AG09319 (cell line): ENCODE results near the gene ZBTB42.

ENCODE experiments used
- DNase-seq: peaks from one replicate; pipeline ENCODE4 v3.0.0-alpha.2; 2010; ENCODE audit warnings: low read depth; ENCODE audit errors: extremely low read depth
- TF ChIP-seq, protein P1 (sequence below): IDR thresholded peaks from 2 replicates; pipeline ENCODE4 v1.5.1; 2011; ENCODE audit warnings: low read depth, mild to moderate bottlenecking, inconsistent platforms, low read length, moderate library complexity

Gene ZBTB42

DNA sequence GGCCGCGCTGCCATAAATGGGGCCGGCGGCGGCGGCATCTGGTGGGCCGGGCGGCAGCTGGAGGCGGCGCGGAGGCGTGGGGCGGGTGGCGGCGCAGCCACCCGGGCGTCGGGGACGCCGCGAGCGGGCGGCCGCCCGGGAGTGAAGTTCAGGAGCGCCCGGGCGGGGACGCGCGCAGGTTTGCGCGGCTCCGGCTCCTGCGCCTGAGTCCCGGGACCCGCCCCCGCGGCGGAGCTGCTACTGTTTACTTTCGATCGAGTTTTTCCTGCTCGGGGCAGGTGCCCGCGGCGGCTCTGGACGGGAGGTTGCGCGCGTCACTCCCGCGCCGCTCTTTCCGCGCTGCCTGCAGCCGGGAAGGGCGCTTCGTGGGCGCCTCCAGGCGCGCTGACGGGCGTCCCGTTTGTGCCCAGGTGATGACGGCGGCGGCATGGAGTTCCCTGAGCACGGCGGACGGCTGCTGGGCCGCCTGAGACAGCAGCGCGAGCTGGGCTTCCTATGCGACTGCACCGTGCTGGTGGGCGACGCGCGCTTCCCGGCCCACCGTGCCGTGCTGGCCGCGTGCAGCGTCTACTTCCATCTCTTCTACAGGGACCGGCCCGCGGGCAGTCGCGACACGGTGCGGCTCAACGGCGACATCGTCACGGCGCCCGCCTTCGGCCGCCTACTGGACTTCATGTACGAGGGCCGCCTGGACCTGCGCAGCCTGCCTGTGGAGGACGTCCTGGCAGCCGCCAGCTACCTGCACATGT is at the start of gene ZBTB42:
TSS of gene ZBTB42 (plus strand) at position 331 of the 749 bp plus-strand sequence. CDS start at position 428, 97 bp downstream.
- no peak for DNase-seq
- TF ChIP-seq, protein P1, sequence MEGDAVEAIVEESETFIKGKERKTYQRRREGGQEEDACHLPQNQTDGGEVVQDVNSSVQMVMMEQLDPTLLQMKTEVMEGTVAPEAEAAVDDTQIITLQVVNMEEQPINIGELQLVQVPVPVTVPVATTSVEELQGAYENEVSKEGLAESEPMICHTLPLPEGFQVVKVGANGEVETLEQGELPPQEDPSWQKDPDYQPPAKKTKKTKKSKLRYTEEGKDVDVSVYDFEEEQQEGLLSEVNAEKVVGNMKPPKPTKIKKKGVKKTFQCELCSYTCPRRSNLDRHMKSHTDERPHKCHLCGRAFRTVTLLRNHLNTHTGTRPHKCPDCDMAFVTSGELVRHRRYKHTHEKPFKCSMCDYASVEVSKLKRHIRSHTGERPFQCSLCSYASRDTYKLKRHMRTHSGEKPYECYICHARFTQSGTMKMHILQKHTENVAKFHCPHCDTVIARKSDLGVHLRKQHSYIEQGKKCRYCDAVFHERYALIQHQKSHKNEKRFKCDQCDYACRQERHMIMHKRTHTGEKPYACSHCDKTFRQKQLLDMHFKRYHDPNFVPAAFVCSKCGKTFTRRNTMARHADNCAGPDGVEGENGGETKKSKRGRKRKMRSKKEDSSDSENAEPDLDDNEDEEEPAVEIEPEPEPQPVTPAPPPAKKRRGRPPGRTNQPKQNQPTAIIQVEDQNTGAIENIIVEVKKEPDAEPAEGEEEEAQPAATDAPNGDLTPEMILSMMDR: no peak

GRCh38 chr14:104751539-104752422 is 49.1 kb upstream of the ZBTB42 start:
- TF ChIP-seq, protein P1: no peak
- no peak for DNase-seq

- DNase-seq: no peak
- TF ChIP-seq, protein P1: no peak
Observed at GRCh38 chr14:104752423-104752734, 48.5 kb upstream of the ZBTB42 start.

GRCh38 chr14:104752735-104753527 is 48.0 kb upstream of the ZBTB42 start, which contains the start of gene SIVA1:
Gene SIVA1, plus strand, starts transcription at chr14:104753147. Its CDS starts 55 bp downstream, at chr14:104753202.
- peak; percentile 98 for DNase-seq
- TF ChIP-seq, protein P1: no peak

- no peak for DNase-seq
- TF ChIP-seq, protein P1: no peak
Observed at GRCh38 chr14:104753528-104754212, 47.2 kb upstream of the ZBTB42 start.

DNA sequence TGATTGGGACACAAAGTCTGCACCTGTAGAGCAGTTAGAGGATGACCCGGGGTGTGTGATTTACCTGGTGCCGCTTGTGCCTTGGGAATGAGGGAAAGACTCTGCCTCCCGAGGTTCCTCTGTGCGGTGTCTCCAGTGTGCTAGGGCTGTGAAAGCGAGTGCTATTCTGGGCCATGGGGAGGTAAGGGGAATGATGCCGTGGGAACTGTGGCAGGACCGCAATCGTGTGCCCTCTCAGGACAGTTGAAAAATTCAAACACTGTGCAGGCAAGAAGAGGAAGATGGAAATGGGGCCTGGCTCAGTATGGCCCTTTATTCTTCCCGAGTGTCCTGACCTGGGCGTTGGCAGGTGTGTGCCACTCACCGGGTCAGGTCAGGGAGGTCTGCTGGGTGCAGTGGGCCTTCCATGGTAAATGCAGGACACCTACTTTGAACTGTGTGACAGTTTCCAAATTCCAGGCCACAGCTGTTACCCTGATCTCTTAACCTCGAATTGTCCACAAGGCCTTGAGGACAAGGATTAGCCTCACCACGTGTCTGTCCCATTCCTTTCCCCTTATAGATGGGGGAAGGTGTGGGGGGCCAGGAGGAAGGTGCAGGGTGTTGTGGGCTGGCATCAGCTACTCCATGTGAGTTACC is 46.6 kb upstream of the ZBTB42 start:
- no peak for DNase-seq
- TF ChIP-seq, protein P1: no peak
